ENCODE measurements around the gene MSANTD7. TPM values are rescaled to one million over a fixed set of nuclear protein-coding genes. Genes with fewer than 3 reads are reported as not detected.

MSANTD7 gene
- total and polyA plus RNA-seq, 9 of the 15 experiments (the other 6 are each of a cell fraction or from before 2014, with no cell fraction given), result 5.2 to 27.3 (median 23.6) TPM

DNA sequence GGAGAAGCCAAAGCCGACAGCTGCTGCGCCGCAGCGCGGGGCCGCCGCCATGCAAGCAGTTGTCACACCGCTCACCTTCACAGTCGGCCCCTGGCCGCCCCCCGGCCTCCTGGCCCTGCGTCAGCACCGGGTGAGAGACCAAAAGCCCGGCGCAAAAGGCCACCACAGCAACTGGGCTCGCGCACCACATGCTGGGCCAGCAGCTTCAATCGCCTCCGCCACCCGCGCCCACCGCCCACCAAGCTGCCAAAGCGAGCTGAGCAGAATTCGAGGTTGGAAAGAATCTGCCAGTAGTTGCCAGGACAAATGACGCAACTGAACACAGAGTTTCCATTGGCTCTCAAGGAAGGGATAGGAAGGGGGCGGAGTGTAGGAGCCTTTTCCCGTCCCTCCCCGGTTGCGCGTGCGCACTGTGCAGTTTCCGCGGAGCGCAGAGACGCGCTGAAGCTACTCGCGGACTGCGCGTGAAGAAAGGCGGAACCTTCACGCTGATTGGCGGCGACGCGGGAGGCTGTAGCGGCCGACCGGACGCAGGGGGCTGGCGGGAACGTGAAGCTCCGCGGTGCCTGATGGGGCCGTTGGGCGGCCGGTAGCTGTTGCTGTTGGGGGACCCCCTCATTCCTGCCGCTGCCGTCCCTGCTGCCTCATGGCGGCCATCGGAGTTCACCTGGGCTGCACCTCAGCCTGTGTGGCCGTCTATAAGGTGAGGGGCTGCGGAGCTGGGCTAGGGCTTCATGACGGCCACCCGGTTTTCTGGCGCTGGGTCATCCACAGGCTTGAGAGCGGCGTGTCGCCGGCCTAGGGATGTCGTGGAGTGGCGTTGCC lies at the start of gene MSANTD7, which contains the start of the genes CDNF and HSPA14 (continued):
- TF ChIP-seq, protein P1, sequence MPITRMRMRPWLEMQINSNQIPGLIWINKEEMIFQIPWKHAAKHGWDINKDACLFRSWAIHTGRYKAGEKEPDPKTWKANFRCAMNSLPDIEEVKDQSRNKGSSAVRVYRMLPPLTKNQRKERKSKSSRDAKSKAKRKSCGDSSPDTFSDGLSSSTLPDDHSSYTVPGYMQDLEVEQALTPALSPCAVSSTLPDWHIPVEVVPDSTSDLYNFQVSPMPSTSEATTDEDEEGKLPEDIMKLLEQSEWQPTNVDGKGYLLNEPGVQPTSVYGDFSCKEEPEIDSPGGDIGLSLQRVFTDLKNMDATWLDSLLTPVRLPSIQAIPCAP (CRISPR knock-in tag; IDR thresholded peaks at IDR 0.05; ENCODE audit: borderline replicate concordance), result no peak
- no peak for TF ChIP-seq ZNF695 (CRISPR knock-in tag; IDR thresholded peaks at IDR 0.05)
- TF ChIP-seq NFE2 (IDR thresholded peaks at IDR 0.05; ENCODE audit: low read depth), result no peak
- no peak for TF ChIP-seq MECOM (CRISPR knock-in tag; IDR thresholded peaks at IDR 0.05)
- TF ChIP-seq, protein P2, sequence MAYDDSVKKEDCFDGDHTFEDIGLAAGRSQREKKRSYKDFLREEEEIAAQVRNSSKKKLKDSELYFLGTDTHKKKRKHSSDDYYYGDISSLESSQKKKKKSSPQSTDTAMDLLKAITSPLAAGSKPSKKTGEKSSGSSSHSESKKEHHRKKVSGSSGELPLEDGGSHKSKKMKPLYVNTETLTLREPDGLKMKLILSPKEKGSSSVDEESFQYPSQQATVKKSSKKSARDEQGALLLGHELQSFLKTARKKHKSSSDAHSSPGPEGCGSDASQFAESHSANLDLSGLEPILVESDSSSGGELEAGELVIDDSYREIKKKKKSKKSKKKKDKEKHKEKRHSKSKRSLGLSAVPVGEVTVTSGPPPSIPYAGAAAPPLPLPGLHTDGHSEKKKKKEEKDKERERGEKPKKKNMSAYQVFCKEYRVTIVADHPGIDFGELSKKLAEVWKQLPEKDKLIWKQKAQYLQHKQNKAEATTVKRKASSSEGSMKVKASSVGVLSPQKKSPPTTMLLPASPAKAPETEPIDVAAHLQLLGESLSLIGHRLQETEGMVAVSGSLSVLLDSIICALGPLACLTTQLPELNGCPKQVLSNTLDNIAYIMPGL (CRISPR knock-in tag; IDR thresholded peaks at IDR 0.05), result no peak
- TF ChIP-seq HNRNPK (IDR thresholded peaks at IDR 0.05; ENCODE audit: low read depth, low read length, poor library complexity, severe bottlenecking), result no peak
- TF ChIP-seq ZNF175 (CRISPR knock-in tag; IDR thresholded peaks at IDR 0.05; ENCODE audit: low read depth), result no peak
- no peak for TF ChIP-seq ZNF41 (CRISPR knock-in tag; conservative IDR thresholded peaks at IDR 0.05)
- TF ChIP-seq, protein P3, sequence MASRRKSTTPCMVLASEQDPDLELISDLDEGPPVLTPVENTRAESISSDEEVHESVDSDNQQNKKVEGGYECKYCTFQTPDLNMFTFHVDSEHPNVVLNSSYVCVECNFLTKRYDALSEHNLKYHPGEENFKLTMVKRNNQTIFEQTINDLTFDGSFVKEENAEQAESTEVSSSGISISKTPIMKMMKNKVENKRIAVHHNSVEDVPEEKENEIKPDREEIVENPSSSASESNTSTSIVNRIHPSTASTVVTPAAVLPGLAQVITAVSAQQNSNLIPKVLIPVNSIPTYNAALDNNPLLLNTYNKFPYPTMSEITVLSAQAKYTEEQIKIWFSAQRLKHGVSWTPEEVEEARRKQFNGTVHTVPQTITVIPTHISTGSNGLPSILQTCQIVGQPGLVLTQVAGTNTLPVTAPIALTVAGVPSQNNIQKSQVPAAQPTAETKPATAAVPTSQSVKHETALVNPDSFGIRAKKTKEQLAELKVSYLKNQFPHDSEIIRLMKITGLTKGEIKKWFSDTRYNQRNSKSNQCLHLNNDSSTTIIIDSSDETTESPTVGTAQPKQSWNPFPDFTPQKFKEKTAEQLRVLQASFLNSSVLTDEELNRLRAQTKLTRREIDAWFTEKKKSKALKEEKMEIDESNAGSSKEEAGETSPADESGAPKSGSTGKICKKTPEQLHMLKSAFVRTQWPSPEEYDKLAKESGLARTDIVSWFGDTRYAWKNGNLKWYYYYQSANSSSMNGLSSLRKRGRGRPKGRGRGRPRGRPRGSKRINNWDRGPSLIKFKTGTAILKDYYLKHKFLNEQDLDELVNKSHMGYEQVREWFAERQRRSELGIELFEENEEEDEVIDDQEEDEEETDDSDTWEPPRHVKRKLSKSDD (conservative IDR thresholded peaks at IDR 0.05; ENCODE audit: low read length), result no peak
- TF ChIP-seq, protein P4, sequence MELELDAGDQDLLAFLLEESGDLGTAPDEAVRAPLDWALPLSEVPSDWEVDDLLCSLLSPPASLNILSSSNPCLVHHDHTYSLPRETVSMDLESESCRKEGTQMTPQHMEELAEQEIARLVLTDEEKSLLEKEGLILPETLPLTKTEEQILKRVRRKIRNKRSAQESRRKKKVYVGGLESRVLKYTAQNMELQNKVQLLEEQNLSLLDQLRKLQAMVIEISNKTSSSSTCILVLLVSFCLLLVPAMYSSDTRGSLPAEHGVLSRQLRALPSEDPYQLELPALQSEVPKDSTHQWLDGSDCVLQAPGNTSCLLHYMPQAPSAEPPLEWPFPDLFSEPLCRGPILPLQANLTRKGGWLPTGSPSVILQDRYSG (tag; conservative IDR thresholded peaks at IDR 0.05; ENCODE audit: low read depth), result no peak
- TF ChIP-seq NONO (IDR thresholded peaks at IDR 0.05; ENCODE audit: low read depth in 2 of 2, low read length in 1 of 2), result 0 out of 4 replicates have a peak, but pooled peaks of 1 of the 2 experiments have one; percentile 37
- TF ChIP-seq, protein P5, sequence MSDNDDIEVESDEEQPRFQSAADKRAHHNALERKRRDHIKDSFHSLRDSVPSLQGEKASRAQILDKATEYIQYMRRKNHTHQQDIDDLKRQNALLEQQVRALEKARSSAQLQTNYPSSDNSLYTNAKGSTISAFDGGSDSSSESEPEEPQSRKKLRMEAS (CRISPR knock-in tag; IDR thresholded peaks at IDR 0.05), result peak; percentile 80
- peak; percentile 94 for TF ChIP-seq CREB1 (IDR thresholded peaks at IDR 0.05)
- TF ChIP-seq CREB1 (CRISPR knock-in tag; IDR thresholded peaks at IDR 0.05), result peak; percentile 98
- no peak for TF ChIP-seq ZNF224 (CRISPR knock-in tag; IDR thresholded peaks at IDR 0.05)
- TF ChIP-seq CREBBP (IDR thresholded peaks at IDR 0.05; ENCODE audit: low read depth, low read length), result no peak
- no peak for TF ChIP-seq CBFB (CRISPR knock-in tag; IDR thresholded peaks at IDR 0.05)
- no peak for TF ChIP-seq ZNF239 (CRISPR knock-in tag; IDR thresholded peaks at IDR 0.05)
- TF ChIP-seq POLR2B (IDR thresholded peaks at IDR 0.05; ENCODE audit: low read depth, partially characterized antibody), result peak; percentile 87

All from K562 (cell line).